K562 (cell line): ENCODE measurements around the gene ERCC1. TPM values are rescaled to one million over a fixed set of nuclear protein-coding genes. Genes with fewer than 3 reads are reported as not detected.

ENCODE experiments used
- BHLHE40 ChIP-seq: IDR thresholded peaks from 2 replicates; pipeline ENCODE4 v1.6.1; 2011; ENCODE audit warnings: low read length, improper control_type of control experiment
- DPF2 ChIP-seq: fragments of 450-650 bp; IDR thresholded peaks from 2 replicates; pipeline ENCODE4 v1.6.1; 2016
- FOXK2 ChIP-seq, 2 experiments: fragments of 450-650 bp; IDR thresholded peaks in 1 of 2; conservative IDR thresholded peaks in 1 of 2; 2 replicates each; pipeline ENCODE4 v1.6.1; 2016; ENCODE audit warnings: low read depth in 2 of 2, mild to moderate bottlenecking in 1 of 2
- JUND ChIP-seq, 2 experiments: IDR thresholded peaks; 2 replicates in 1 of 2; 3 replicates in 1 of 2; pipeline ENCODE4 v1.6.1; 2011; ENCODE audit warnings: borderline replicate concordance in 2 of 2, low read depth in 2 of 2, low read length in 2 of 2, improper control_type of control experiment in 1 of 2, missing biosample characterization in 1 of 2, missing genetic modification characterization in 1 of 2, missing genetic modification reagents in 1 of 2
- L3MBTL2 ChIP-seq: fragments of 450-650 bp; IDR thresholded peaks from 2 replicates; pipeline ENCODE4 v1.6.1; 2016; ENCODE audit warnings: mild to moderate bottlenecking, moderate library complexity
- MBD2 ChIP-seq: sonication (generic); IDR thresholded peaks from 2 replicates; pipeline ENCODE4 v1.6.1; 2016; ENCODE audit warnings: low read depth, borderline replicate concordance
- NFATC3 ChIP-seq: fragments of 450-650 bp; IDR thresholded peaks from 2 replicates; pipeline ENCODE4 v1.6.1; 2017; ENCODE audit warnings: mild to moderate bottlenecking
- NFYB ChIP-seq: IDR thresholded peaks from 2 replicates; pipeline ENCODE4 v1.6.1; 2011; ENCODE audit warnings: mild to moderate bottlenecking, moderate library complexity; ENCODE audit not compliant: insufficient read length; ENCODE audit errors: extremely low read depth
- POLR2A ChIP-seq: fragments of 450-650 bp; conservative IDR thresholded peaks from 2 replicates; pipeline ENCODE4 v1.6.1; 2016
- SIN3B ChIP-seq: fragments of 450-650 bp; IDR thresholded peaks from 2 replicates; pipeline ENCODE4 v1.6.1; 2017; ENCODE audit warnings: low read depth, mild to moderate bottlenecking, moderate library complexity
- SP1 ChIP-seq: sonication (generic); formaldehyde crosslinking; IDR thresholded peaks from 2 replicates; pipeline ENCODE4 v1.8.1; 2022; ENCODE audit warnings: mild to moderate bottlenecking, missing genetic modification reagents
- SUPT5H ChIP-seq: fragments of 450-650 bp; IDR thresholded peaks from 2 replicates; pipeline ENCODE4 v1.6.1; 2016
- TARDBP ChIP-seq: fragments of 450-650 bp; IDR thresholded peaks from 2 replicates; pipeline ENCODE4 v1.6.1; 2016
- ZNF586 ChIP-seq: fragments of 450-650 bp; formaldehyde crosslinking; conservative IDR thresholded peaks from 2 replicates; pipeline ENCODE4 v1.4.0; 2020; ENCODE audit warnings: mild to moderate bottlenecking, moderate library complexity
- polyA plus RNA-seq, 8 experiments: library from polyadenylated mRNA; depleted of rRNA in 4 of 8; stranded (reverse) in 5 of 8; unstranded in 3 of 8; fragments of >200 nt; fragmentation: Nextera tagmentation in 2 of 8; fragmentation: Illumina TruSeq in 1 of 8; extraction: Ambion mirVana in 2 of 8; extraction: Trizol in 1 of 8; gene quantifications; 2 replicates each; pipeline versions ENCODE4 v1.2.1 to v1.2.3, GENCODE V29; 2011 to 2014; ENCODE audit warnings: inconsistent platforms in 1 of 8, missing spikeins in 1 of 8
- total RNA-seq, 7 experiments: library from RNA; depleted of rRNA in 6 of 7; stranded (reverse); fragments of >200 nt in 6 of 7; fragmentation: Illumina TruSeq in 2 of 7; extraction: Trizol in 2 of 7; gene quantifications; 2 replicates each; pipeline versions ENCODE4 v1.2.1 to v1.2.3, GENCODE V29; 2011 to 2021; ENCODE audit warnings: low replicate concordance in 1 of 7
- TF ChIP-seq, protein P1 (sequence below): fragments of 450-650 bp; IDR thresholded peaks from 2 replicates; pipeline ENCODE4 v1.6.1; 2016; ENCODE audit warnings: missing biosample characterization, missing genetic modification characterization
- TF ChIP-seq, protein P2 (sequence below): fragments of 250-450 bp; sonication (Bioruptor Pico); IDR thresholded peaks from 2 replicates; pipeline ENCODE4 v1.9.0; 2021; ENCODE audit warnings: mild to moderate bottlenecking, inconsistent platforms
- TF ChIP-seq, protein P3 (sequence below), 2 experiments: IDR thresholded peaks in 1 of 2; conservative IDR thresholded peaks in 1 of 2; 2 replicates each; pipeline ENCODE4 v1.6.1; 2016; ENCODE audit warnings: low read depth in 2 of 2, mild to moderate bottlenecking in 1 of 2, missing compliant biosample characterization in 1 of 2, missing genetic modification characterization in 1 of 2, moderate library complexity in 1 of 2
- TF ChIP-seq, protein P4 (sequence below): sonication (generic); formaldehyde crosslinking; IDR thresholded peaks from 2 replicates; pipeline ENCODE4 v1.8.0; 2023; ENCODE audit warnings: mild to moderate bottlenecking, missing genetic modification reagents

Gene ERCC1
- total and polyA plus RNA-seq, 9 of the 15 experiments (the other 6 are each of a cell fraction or from before 2014, with no cell fraction given): 9.3 to 92.6 (median 60.0) TPM

DNA sequence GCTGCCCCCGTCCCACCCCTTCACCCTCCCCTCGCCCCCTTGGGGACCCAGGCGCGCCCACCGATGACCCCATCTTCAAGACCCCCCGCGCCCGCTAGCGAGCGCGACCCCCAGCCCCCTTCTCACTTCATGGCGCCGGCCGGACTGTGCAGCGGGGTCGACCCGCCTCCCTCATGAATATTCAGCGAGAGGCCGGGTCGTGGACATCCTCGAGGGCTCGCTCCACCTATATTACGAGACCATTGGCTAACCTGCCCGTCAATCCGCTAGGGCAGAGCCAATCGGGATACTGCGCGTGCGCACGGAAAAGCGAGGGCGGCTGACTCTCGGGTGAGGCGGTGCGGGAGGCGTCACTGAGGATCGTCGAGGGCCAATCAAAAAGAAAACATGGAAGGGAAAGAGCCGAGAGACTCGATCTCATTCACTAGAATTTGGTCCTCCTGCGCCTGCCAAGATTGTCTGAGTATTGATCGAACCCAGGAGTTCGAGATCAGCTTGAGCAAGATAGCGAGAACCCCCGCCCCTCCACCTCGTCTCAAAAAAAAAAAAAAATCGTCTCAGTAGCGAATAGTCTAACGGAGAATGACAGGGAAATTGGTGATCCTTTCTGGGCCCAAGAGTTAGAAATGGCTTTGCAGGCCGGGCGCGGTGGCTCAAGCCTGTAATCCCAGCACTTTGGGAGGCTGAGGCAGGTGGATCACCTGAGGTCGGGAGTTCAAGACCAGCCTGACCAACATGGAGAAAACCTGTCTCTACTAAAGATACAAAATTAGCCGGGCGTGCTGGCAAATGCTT is 53.1 kb downstream of the ERCC1 start, which contains the start of gene ERCC2 (continued):
- peak; percentile 52; the same call in 1 of the 2 replicates for TF ChIP-seq DPF2
- TF ChIP-seq ZNF586 (CRISPR knock-in tag): no peak
- TF ChIP-seq, protein P1, sequence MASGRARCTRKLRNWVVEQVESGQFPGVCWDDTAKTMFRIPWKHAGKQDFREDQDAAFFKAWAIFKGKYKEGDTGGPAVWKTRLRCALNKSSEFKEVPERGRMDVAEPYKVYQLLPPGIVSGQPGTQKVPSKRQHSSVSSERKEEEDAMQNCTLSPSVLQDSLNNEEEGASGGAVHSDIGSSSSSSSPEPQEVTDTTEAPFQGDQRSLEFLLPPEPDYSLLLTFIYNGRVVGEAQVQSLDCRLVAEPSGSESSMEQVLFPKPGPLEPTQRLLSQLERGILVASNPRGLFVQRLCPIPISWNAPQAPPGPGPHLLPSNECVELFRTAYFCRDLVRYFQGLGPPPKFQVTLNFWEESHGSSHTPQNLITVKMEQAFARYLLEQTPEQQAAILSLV (tag): peak; percentile 34; the same call in 1 of the 2 replicates
- TF ChIP-seq, protein P2, sequence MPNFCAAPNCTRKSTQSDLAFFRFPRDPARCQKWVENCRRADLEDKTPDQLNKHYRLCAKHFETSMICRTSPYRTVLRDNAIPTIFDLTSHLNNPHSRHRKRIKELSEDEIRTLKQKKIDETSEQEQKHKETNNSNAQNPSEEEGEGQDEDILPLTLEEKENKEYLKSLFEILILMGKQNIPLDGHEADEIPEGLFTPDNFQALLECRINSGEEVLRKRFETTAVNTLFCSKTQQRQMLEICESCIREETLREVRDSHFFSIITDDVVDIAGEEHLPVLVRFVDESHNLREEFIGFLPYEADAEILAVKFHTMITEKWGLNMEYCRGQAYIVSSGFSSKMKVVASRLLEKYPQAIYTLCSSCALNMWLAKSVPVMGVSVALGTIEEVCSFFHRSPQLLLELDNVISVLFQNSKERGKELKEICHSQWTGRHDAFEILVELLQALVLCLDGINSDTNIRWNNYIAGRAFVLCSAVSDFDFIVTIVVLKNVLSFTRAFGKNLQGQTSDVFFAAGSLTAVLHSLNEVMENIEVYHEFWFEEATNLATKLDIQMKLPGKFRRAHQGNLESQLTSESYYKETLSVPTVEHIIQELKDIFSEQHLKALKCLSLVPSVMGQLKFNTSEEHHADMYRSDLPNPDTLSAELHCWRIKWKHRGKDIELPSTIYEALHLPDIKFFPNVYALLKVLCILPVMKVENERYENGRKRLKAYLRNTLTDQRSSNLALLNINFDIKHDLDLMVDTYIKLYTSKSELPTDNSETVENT (CRISPR knock-in tag): no peak
- TF ChIP-seq SIN3B: peak; percentile 47; the same call in 1 of the 2 replicates
- peak; percentile 60; the same call in 1 of the 2 replicates for TF ChIP-seq L3MBTL2
- TF ChIP-seq JUND (IDR thresholded peaks at IDR 0.05; ENCODE audit: borderline replicate concordance, low read depth, low read length): peak; percentile 56
- no peak for TF ChIP-seq JUND (tag; IDR thresholded peaks at IDR 0.05; ENCODE audit: borderline replicate concordance, low read depth, low read length)
- TF ChIP-seq, protein P3, sequence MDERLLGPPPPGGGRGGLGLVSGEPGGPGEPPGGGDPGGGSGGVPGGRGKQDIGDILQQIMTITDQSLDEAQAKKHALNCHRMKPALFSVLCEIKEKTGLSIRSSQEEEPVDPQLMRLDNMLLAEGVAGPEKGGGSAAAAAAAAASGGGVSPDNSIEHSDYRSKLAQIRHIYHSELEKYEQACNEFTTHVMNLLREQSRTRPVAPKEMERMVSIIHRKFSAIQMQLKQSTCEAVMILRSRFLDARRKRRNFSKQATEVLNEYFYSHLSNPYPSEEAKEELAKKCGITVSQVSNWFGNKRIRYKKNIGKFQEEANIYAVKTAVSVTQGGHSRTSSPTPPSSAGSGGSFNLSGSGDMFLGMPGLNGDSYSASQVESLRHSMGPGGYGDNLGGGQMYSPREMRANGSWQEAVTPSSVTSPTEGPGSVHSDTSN (CRISPR knock-in tag; IDR thresholded peaks at IDR 0.05; ENCODE audit: low read depth): peak; percentile 100
- TF ChIP-seq, protein P3 (tag; conservative IDR thresholded peaks at IDR 0.05; ENCODE audit: low read depth): peak; percentile 100
- peak; percentile 69 for TF ChIP-seq BHLHE40
- TF ChIP-seq SUPT5H: peak; percentile 84
- TF ChIP-seq MBD2: peak; percentile 96
- TF ChIP-seq TARDBP: no peak
- TF ChIP-seq NFATC3: peak; percentile 30; the same call in 1 of the 2 replicates
- TF ChIP-seq SP1: peak; percentile 87
- TF ChIP-seq, protein P4, sequence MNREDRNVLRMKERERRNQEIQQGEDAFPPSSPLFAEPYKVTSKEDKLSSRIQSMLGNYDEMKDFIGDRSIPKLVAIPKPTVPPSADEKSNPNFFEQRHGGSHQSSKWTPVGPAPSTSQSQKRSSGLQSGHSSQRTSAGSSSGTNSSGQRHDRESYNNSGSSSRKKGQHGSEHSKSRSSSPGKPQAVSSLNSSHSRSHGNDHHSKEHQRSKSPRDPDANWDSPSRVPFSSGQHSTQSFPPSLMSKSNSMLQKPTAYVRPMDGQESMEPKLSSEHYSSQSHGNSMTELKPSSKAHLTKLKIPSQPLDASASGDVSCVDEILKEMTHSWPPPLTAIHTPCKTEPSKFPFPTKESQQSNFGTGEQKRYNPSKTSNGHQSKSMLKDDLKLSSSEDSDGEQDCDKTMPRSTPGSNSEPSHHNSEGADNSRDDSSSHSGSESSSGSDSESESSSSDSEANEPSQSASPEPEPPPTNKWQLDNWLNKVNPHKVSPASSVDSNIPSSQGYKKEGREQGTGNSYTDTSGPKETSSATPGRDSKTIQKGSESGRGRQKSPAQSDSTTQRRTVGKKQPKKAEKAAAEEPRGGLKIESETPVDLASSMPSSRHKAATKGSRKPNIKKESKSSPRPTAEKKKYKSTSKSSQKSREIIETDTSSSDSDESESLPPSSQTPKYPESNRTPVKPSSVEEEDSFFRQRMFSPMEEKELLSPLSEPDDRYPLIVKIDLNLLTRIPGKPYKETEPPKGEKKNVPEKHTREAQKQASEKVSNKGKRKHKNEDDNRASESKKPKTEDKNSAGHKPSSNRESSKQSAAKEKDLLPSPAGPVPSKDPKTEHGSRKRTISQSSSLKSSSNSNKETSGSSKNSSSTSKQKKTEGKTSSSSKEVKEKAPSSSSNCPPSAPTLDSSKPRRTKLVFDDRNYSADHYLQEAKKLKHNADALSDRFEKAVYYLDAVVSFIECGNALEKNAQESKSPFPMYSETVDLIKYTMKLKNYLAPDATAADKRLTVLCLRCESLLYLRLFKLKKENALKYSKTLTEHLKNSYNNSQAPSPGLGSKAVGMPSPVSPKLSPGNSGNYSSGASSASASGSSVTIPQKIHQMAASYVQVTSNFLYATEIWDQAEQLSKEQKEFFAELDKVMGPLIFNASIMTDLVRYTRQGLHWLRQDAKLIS (CRISPR knock-in tag): 0 out of 2 replicates have a peak, but pooled peaks have one; percentile 6
- TF ChIP-seq NFYB: peak; percentile 97
- peak; percentile 98 to 99 for TF ChIP-seq FOXK2 (conservative IDR thresholded peaks at IDR 0.05 in 1 of 2, IDR thresholded peaks at IDR 0.05 in 1 of 2; ENCODE audit: low read depth in 2 of 2)
- TF ChIP-seq POLR2A: peak; percentile 88
